Astrocyte (in vitro differentiated cells and primary cell): ENCODE results near the gene MAP6D1.

ENCODE experiments used
- CTCF ChIP-seq: IDR thresholded peaks from 2 replicates; pipeline ENCODE4 v1.5.1; 2011; ENCODE audit warnings: low read depth, mild to moderate bottlenecking, inconsistent platforms, low read length, moderate library complexity; ENCODE audit not compliant: insufficient read depth
- EZH2 ChIP-seq: IDR thresholded peaks from 2 replicates; pipeline ENCODE4 v1.6.1; 2012; ENCODE audit warnings: mild to moderate bottlenecking, low read length, inconsistent platforms; ENCODE audit not compliant: insufficient read depth

DNA sequence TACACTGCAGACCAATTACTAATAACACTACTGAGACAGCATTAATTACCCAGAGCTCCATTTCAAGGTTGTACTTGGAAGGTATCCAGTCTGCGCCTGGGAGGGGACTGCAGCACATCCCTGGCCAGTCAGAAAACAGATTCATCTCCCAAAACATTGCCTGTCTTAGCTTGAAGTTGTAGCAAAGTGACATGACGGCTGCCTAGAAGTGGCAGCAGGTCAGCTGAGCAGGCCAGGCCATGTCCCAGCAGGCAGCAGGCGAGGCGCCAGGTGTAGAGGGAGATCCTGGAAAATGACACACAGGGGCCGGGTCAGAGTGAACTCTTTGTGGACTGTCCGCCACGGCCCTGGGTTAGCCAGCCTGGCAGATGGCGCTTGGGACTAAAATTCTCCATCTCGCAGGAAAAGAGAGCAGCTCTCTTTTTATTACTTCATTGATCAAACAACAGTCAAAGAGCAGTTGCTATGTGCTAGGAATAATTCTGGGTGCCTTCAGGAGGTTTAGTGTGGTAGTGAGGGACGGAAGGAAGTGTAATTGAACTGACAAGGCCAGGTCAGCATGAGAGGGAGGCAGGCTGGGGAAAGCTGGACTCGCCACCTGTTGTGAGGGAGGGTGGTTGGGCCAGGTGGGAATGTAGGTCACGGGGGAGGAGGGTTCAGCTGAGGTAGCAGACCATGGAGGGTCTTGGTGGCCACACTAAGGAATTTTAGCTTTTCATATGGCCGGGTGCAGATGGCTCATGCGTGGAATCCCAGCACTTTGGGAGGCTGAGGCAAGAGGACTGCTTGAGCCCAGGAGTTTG lies 1.3 kb upstream of the MAP6D1 start:
- no peak for TF ChIP-seq CTCF
- TF ChIP-seq EZH2 = no peak
